GM18499 (cell line): ENCODE results near the gene SEC61B.
A peak's percentile ranks its signal among the peaks of the same experiment; 100 is the strongest.
"Not testable (repeated sequence)": the region's sequence is repeated elsewhere in the genome, so short reads cannot be mapped to it uniquely, and the experiment has no call there.

Source experiments
- ATAC-seq: cut with Tn5 transposase; IDR thresholded peaks from one replicate; pipeline ENCODE4 v1.9.1; 2021; ENCODE audit warnings: moderate number of reproducible peaks; ENCODE audit not compliant: insufficient read depth, unreplicated experiment

SEC61B gene

DNA sequence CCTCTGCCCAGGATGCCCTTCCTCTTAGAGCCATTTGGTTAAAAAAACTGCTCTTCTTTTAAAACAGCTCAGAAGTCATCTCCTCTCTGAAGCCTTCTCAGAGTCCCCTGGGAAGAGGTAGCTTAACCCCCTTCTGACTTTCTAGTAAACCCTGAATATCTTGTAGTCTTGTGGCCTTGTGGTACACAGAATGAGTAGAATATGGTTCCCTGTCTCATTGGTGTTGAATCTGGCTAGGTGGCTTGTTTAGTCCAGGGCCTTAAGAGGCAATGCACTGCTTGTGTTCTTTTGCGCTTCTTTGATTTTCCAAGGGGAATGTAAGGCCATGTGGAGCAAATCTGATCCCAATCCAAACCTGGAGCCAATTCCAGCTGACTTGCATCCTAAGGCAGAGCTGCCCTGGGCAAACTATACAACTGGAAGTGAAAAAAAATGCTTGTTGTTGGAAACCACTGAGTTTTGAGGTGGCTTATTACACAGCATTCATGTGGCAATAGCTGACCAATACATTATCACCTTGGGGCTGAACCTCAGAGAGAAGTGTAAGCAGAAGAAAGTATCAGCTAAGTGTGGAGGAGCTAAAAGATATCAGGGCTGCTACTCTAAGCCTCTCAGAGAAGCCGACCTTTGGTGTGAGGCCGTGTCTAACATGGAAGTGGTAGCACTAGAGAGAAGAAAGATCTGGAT lies 31.3 kb upstream of the SEC61B start:
- no peak for ATAC-seq

DNA sequence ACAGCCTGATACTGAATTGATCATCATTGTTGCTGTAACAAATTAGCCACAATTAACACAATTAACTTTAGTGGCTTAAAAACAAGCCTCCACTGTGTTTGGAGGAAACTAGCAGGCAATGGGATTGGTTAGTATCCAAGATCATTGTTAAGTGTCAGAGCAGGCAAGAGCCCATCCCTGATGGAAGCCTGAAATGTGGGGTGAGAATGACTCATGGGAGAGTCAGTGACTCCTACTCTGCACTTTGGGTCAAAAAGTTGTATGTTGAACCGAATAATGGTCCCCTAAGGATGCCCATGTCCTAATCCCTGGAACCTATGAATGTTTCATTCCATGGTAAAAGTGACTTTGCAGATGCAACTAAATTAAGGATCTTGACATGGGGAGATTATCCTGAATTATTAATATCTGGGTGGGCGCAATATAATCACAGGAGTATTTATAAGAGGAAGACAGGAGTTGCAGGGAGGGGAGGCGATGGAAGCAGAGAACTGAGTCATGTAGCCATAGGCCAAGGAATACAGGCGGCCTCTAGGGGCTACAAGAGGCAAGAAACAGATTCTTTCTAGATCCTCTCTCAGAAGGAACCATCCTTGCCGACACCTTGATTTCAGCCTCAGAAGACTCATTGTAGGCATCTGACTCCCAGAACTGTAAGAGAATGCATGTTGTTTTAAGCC lies 29.2 kb upstream of the SEC61B start:
- ATAC-seq: no peak

DNA sequence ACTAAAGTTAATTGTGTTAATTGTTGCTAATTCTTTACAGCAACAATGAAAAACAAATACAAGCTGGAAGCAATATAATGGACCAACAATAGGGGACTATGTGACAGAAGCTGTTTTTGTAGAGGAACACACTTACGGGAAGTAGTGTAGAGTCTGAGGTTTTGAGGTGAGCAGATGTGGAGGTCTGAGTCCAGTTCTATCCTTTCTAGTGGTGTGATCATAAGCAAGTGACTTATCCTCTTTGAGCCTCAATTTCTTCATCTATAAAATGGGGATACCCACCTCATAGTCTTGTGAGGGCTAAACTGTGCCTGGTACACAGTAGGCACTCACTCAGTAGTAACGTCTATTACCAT lies 28.6 kb upstream of the SEC61B start:
- ATAC-seq: no peak

- ATAC-seq: not testable (repeated sequence)
These were observed 25.6 kb upstream of the SEC61B start for GRCh38 chr9:99196484-99196883.

- ATAC-seq: no peak
These were observed 24.9 kb upstream of the SEC61B start for GRCh38 chr9:99197124-99197630.

GRCh38 chr9:99197987-99198386 lies 24.1 kb upstream of the SEC61B start:
- ATAC-seq: no peak

DNA sequence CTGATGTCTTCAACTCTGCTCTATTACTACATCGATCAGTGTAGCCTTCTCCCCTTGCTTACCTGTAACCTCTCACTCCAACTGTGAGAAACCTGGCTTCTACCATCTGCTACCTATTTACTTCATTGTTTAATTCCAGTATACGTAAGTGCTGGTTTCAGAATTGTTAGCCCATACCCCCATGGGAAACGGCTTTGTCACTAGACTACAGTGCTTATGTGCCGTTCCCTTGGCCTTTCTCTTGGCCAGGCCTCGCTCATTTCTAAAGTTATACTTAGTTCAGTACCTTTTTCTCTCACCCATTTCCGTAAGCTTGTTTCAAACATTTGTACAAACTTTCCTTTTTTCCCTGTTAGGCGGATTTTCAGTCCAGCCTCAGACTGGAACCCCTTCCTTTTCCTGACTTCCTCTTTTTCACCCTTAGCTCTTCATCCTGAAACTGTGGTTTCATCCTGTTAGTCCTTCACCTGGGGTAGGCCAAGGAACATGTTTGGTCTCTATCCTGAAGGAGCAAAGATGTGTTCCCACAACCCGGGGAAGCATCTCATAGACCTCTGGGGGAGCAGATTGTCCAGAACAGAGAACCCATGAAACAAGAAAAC lies 22.0 kb upstream of the SEC61B start:
- no peak for ATAC-seq

GRCh38 chr9:99201603-99202002 lies 20.5 kb upstream of the SEC61B start:
- no peak for ATAC-seq

DNA sequence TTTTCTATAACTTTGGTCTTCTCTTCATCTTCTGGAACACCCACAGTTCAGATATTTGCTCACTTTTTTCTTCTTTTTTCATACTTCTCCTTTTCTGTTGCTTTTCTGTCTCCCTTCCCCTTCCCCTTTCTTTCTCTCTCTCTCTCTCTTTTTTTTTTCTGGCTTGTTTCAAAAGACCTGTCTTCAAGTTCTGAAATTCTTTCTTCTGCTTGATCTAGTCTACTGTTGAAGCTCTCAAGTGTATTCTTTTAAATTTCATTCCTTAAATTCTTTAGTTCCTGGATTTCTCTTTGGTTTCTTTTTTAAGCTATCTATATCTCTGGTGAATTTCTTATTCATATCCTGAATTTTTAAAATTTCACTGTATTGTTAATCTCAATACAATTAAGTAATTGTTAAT lies 11.5 kb upstream of the SEC61B start:
- ATAC-seq: no peak

- ATAC-seq: no peak
These were observed 10.3 kb upstream of the SEC61B start for GRCh38 chr9:99211746-99212145.

GRCh38 chr9:99213197-99213596 lies 8.9 kb upstream of the SEC61B start:
- no peak for ATAC-seq

- ATAC-seq: no peak
These were observed 6.0 kb upstream of the SEC61B start for GRCh38 chr9:99216073-99216472.

- ATAC-seq: no peak
These were observed 2.1 kb upstream of the SEC61B start for GRCh38 chr9:99220011-99220410.

DNA sequence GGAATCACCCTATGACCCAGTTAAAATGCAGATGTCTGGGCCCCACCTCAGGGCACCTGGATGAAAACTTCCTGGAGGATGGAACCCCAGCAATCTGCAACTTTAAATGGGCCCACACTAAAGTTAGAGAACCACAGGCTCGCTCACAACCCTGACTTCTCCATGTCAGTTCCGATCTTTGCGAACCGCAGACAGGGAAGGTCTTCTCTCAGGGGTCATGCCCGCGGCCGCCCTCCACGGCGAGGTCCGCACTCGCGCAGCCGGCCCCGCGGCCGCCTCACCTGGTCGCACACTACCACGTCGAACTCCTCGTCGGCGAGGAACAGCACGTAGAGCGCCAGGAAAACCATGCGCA lies 839 bp upstream of the SEC61B start:
- no peak for ATAC-seq

DNA sequence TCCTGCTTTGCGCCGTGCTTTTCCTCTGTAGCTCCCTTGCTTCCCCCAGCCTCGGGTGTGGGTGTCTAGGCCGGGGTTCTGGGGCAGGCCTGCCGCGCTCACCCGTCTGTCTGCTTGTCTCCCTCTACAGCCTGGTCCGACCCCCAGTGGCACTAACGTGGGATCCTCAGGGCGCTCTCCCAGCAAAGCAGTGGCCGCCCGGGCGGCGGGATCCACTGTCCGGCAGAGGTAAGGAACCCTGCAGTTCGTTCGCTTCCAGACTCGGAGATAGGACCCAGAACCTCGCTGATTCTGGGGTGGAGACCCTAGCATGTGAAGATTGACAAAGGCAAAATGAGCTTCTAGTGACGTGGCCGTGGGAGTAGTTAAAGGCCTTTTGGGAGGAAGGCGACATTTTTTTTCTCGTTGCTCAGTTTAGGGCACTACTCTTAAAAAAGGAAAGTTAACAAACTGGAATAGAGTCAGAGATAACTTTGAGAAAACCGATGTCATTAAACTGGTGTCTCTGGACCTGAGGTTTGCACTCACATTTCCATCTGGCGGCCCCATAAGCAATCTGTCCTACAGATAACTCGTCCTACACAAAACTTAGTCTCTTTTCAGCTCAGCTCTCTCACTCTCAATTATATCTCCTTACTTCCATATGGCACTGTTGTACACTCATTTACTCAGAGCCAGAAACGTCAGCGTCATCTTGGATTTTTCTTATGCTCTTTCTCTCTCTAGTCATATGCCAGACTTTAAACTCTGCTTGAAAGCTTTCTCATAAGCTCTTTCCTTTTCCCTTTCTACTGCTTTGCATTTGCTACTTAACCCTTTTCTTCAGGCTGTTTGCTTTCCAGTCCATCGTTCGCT lies 561 bp downstream of the SEC61B start:
- ATAC-seq: peak; percentile 5

DNA sequence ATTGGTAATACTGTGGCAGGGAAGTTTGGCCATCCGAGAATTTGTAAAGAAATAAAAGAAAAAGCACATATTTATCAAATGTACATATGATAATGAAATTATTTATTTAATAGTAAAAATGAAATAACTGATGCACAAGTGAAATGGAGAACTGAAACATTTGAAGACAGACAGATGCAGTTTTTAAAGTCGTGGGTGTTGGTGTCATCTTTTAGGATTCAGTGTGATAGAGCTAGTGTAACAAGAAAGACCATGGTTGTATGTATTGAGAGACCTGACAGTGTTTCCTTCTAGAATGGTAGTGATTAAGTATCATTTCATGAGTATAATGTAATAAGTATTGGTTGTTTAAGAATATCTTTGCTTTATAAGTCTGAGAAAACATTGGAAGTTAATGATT lies 2.4 kb downstream of the SEC61B start:
- no peak for ATAC-seq

- ATAC-seq: no peak
These were observed 4.0 kb downstream of the SEC61B start for GRCh38 chr9:99226054-99226453.

DNA sequence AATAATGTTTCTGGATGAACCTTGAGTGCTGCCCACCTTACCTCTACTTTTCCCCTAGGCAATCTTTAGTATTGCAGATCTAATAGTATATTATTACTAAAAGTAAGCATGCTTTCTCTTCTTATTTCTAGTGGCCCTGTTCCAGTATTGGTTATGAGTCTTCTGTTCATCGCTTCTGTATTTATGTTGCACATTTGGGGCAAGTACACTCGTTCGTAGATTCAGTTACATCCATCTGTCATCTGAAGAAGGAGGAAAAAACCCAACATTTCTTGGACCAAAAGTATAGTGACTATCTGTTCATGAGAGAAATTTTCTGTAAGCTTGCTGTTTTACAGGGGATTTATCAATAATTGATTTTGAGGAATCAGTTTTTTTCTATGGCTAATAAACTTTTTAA lies 8.1 kb downstream of the SEC61B start:
- ATAC-seq: no peak

GRCh38 chr9:99231711-99232110 lies 9.6 kb downstream of the SEC61B start:
- no peak for ATAC-seq

DNA sequence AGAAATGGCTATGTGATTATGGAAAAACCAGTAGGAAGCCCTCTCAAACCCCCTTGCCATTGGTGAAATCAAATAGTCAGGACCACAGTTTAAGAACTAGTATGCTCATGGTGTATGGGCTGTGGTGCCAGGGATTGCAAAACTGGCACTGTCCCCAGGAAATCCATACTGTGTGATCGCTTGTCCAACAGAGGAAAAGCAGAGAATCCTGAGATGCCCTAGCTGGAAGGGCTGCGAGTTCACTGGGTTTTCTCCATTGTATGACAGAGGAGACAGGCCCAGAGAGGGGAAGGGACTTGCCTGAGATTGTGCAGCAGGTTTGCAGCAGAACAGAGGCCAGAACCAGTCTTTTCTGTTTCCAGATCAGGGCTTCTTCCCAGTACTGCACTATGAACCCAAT lies 12.5 kb downstream of the SEC61B start:
- no peak for ATAC-seq

- no peak for ATAC-seq
These were observed 13.0 kb downstream of the SEC61B start for GRCh38 chr9:99235069-99235468.
